Vagina (tissue), 2 donors: ENCODE measurements around the gene NEU4. TPM values are rescaled to one million over a fixed set of nuclear protein-coding genes. Genes with fewer than 3 reads are reported as not detected.
"Not testable (repeated sequence)": the region's sequence is repeated elsewhere in the genome, so short reads cannot be mapped to it uniquely, and the experiment has no call there.

Source experiments
- DNase-seq, 2 donors: peaks; one replicate each; pipeline ENCODE4 v3.0.0-alpha.2; 2017; ENCODE audit errors: extremely low spot score in 2 of 2
- H3K27ac ChIP-seq: fragments of 200-600 bp; sonication (generic); one replicate; pipeline ENCODE4 v1.5.1; 2019
- H3K27me3 ChIP-seq: fragments of 200-600 bp; sonication (generic); one replicate; pipeline ENCODE4 v1.5.1; 2019
- H3K36me3 ChIP-seq, 2 donors: fragments of 200-600 bp; sonication (generic); one replicate each; pipeline ENCODE4 v1.5.1; 2017 to 2019
- H3K4me1 ChIP-seq: fragments of 200-600 bp; sonication (generic); one replicate; pipeline ENCODE4 v1.5.1; 2019
- H3K4me3 ChIP-seq, 2 donors: fragments of 200-600 bp; sonication (generic); 1 replicate in 1 of 2; 2 replicates in 1 of 2; pipeline ENCODE4 v1.5.1; 2016 to 2019
- H3K9me3 ChIP-seq: fragments of 200-600 bp; sonication (generic); one replicate; pipeline ENCODE4 v1.5.1; 2019
- CTCF ChIP-seq, 3 experiments: fragments of 450-650 bp in 2 of 3; fragments of 200-600 bp in 1 of 3; sonication (generic) in 1 of 3; IDR thresholded peaks; one replicate each; pipeline ENCODE4 v1.5.1; 2017 to 2019; ENCODE audit warnings: antibody characterized with exemption in 3 of 3, mild to moderate bottlenecking in 2 of 3, moderate library complexity in 2 of 3
- POLR2A ChIP-seq, 2 donors: fragments of 450-650 bp; IDR thresholded peaks; one replicate each; pipeline ENCODE4 v1.6.1; 2017; ENCODE audit warnings: antibody characterized with exemption in 2 of 2, mild to moderate bottlenecking in 2 of 2, moderate library complexity in 2 of 2
- POLR2AphosphoS5 ChIP-seq, 2 donors: sonication (generic); formaldehyde crosslinking; IDR thresholded peaks; one replicate each; pipeline ENCODE4 v1.9.0; 2017; ENCODE audit warnings: antibody characterized with exemption in 2 of 2, mild to moderate bottlenecking in 2 of 2, low read depth in 1 of 2; ENCODE audit not compliant: insufficient read depth in 1 of 2
- intact Hi-C: fragments of 100-400 bp; cut with DNase I; formaldehyde crosslinking; loops from one replicate; pipeline ENCODE4 v1.15.1; 2023
- total RNA-seq: library from RNA; depleted of rRNA; stranded (reverse); fragments of >200 nt; gene quantifications from one replicate; pipeline ENCODE4 v1.2.3, GENCODE V29; 2016

The NEU4 gene
- total RNA-seq, 1 donor from 2014 or later: not detected

- intact Hi-C loops: no loop called here
- Histone ChIP-seq H3K27me3 (no peaks in the 10 kb centered on the region), H3K4me3 (no peak overlapping the region), H3K27ac (no peak overlapping the region), H3K4me1 (no peaks in the 10 kb centered on the region), H3K9me3 (no peaks in the 10 kb centered on the region), H3K36me3 (no peaks in the 10 kb centered on the region)
- TF ChIP-seq POLR2AphosphoS5 (IDR thresholded peaks at IDR 0.05; ENCODE audit: insufficient read depth in 1 of 2, low read depth in 1 of 2) (no peak), CTCF (IDR thresholded peaks at IDR 0.05) (no peak), POLR2A (IDR thresholded peaks at IDR 0.05) (no peak)
- no peak for DNase-seq
Measured at GRCh38 chr2:241788135-241788534, 20.9 kb upstream of the NEU4 start.

GRCh38 chr2:241788572-241788971, 20.4 kb upstream of the NEU4 start:
- no peaks in the 10 kb centered on the region for H3K27me3 ChIP-seq
- H3K27ac ChIP-seq: no peak overlapping the region
- TF ChIP-seq POLR2A (IDR thresholded peaks at IDR 0.05) (no peak), POLR2AphosphoS5 (IDR thresholded peaks at IDR 0.05; ENCODE audit: insufficient read depth in 1 of 2, low read depth in 1 of 2) (no peak)
- no peak for DNase-seq
- no peaks in the 10 kb centered on the region for H3K4me1 ChIP-seq
- no peaks in the 10 kb centered on the region for H3K9me3 ChIP-seq
- H3K36me3 ChIP-seq: no peaks in the 10 kb centered on the region
- intact Hi-C loops: no loop called here
- H3K4me3 ChIP-seq: no peak overlapping the region

- H3K27me3 ChIP-seq, H3K4me1 ChIP-seq, H3K4me3 ChIP-seq, DNase-seq, H3K9me3 ChIP-seq, H3K27ac ChIP-seq, intact Hi-C loops, H3K36me3 ChIP-seq: not testable (repeated sequence)
Measured at GRCh38 chr2:241791385-241791784, 17.6 kb upstream of the NEU4 start.

GRCh38 chr2:241793385-241793784, 15.6 kb upstream of the NEU4 start:
- Histone ChIP-seq H3K36me3 (no peaks in the 10 kb centered on the region), H3K4me1 (no peaks in the 10 kb centered on the region), H3K27me3 (no peaks in the 10 kb centered on the region), H3K4me3 (no peak overlapping the region), H3K9me3 (no peaks in the 10 kb centered on the region), H3K27ac (no peak overlapping the region)
- TF ChIP-seq CTCF (IDR thresholded peaks at IDR 0.05) (no peak), POLR2AphosphoS5 (IDR thresholded peaks at IDR 0.05; ENCODE audit: insufficient read depth in 1 of 2, low read depth in 1 of 2) (no peak), POLR2A (IDR thresholded peaks at IDR 0.05) (no peak)
- DNase-seq: no peak
- intact Hi-C loops: no loop called here

- H3K36me3 ChIP-seq: no peaks in the 10 kb centered on the region
Measured at GRCh38 chr2:241794250-241794823, 14.7 kb upstream of the NEU4 start.

More at GRCh38 chr2:241794250-241794823, 14.7 kb upstream of the NEU4 start:
- no peak overlapping the region for H3K27ac ChIP-seq
- no peaks in the 10 kb centered on the region for H3K27me3 ChIP-seq
- TF ChIP-seq POLR2AphosphoS5 (IDR thresholded peaks at IDR 0.05; ENCODE audit: insufficient read depth in 1 of 2, low read depth in 1 of 2) (no peak), POLR2A (IDR thresholded peaks at IDR 0.05) (no peak), CTCF (IDR thresholded peaks at IDR 0.05) (no peak)
- H3K4me3 ChIP-seq: no peak overlapping the region
- H3K9me3 ChIP-seq: no peaks in the 10 kb centered on the region
- DNase-seq: no peak
- intact Hi-C loops: no loop called here
- H3K4me1 ChIP-seq: no peaks in the 10 kb centered on the region
